Measurements from ENCODE around the gene DENND1A.

GRCh38 chr9:123382653-123383511, 547.0 kb downstream of the DENND1A start:
- no peak for TF ChIP-seq CTCF (IDR thresholded peaks at IDR 0.05; ENCODE audit: low read depth, low read length, missing input control)
- no peak for TF ChIP-seq YY1 (IDR thresholded peaks at IDR 0.05)
- no peak for TF ChIP-seq FOXA2 (IDR thresholded peaks at IDR 0.05)
- TF ChIP-seq RAD21 (IDR thresholded peaks at IDR 0.05), result no peak
- TF ChIP-seq HNF4A (conservative IDR thresholded peaks at IDR 0.05), result no peak
- TF ChIP-seq GABPA (IDR thresholded peaks at IDR 0.05 in 1 of 2, conservative IDR thresholded peaks at IDR 0.05 in 1 of 2), result no peak
